ENCODE data around the gene MAP3K13.
"Not testable (repeated sequence)": the region's sequence is repeated elsewhere in the genome, so short reads cannot be mapped to it uniquely, and the experiment has no call there.

The MAP3K13 gene

DNA sequence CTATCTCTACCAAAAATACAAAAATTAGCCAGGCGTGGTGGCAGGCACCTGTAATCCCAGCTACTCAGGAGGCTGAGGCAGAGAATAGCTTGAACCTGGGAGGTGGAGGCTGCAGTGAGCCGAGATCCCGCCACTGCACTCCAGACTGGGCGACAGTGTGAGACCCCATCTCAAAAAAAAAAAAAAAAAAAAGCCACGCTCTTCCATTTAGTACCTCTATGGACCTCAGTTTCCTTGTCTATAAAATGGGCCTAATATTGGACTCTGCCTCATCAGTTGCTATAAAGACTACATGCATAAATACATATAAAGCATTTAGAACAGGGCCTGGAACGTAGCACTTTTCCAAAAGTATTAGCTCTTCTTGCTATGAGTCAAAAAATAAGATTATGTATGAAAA, 112.0 kb downstream of the MAP3K13 start:
- not testable (repeated sequence) for H3K27me3 Mint-ChIP-seq (ENCODE audit: low read depth); H3K4me1 Mint-ChIP-seq (ENCODE audit: low read depth); H3K4me3 Mint-ChIP-seq; H3K27ac Mint-ChIP-seq; H3K9me3 Mint-ChIP-seq
- H3K36me3 Mint-ChIP-seq (ENCODE audit: low read depth) = peaks cover 15% of the 10 kb centered on the region

- Mint-ChIP-seq H3K27ac (no peak overlapping the region), H3K4me3 (no peak overlapping the region), H3K4me1 (ENCODE audit: low read depth) (peaks cover 4% of the 10 kb centered on the region), H3K36me3 (ENCODE audit: low read depth) (peaks cover 28% of the 10 kb centered on the region), H3K27me3 (ENCODE audit: low read depth) (no peaks in the 10 kb centered on the region), H3K9me3 (peaks cover 8% of the 10 kb centered on the region)
These were observed 114.4 kb downstream of the MAP3K13 start for GRCh38 chr3:185477316-185477715.

DNA sequence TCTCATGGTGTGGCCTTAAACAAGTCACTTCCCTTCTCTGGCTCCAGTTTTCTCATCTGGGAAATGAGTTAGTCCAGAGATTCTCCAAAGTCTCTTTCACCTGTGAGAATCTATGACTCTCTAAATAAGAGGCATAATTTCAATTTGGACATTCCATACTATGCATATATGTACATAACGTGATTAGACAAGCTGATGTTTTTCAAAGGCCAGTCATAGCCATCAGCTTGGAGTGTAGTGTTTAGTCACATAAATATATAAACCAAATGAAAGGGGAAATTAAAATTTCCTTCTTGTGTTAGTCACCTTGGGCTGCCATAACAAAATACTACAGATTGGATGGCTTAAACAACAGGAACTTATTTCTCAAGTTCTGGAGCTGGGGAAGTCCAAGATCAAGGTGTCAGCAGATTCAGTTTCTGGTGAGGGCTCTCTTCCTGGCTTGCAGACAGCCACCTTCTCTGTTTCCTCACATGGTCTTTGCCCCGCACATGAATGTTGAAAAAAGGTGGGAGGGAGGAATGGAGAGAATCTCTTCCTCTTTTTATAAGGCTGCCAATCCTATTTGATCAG, 116.5 kb downstream of the MAP3K13 start:
- no peak overlapping the region for H3K27ac Mint-ChIP-seq
- H3K4me1 Mint-ChIP-seq (ENCODE audit: low read depth) = peaks cover 10% of the 10 kb centered on the region
- no peak overlapping the region for H3K4me3 Mint-ChIP-seq
- no peaks in the 10 kb centered on the region for H3K27me3 Mint-ChIP-seq (ENCODE audit: low read depth)
- H3K36me3 Mint-ChIP-seq (ENCODE audit: low read depth) = peaks cover 30% of the 10 kb centered on the region
- H3K9me3 Mint-ChIP-seq = peaks cover 11% of the 10 kb centered on the region

GRCh38 chr3:185484296-185484695, 121.4 kb downstream of the MAP3K13 start:
- Mint-ChIP-seq H3K4me1 (ENCODE audit: low read depth) (peaks cover 10% of the 10 kb centered on the region), H3K27ac (no peak overlapping the region), H3K36me3 (ENCODE audit: low read depth) (peaks cover 28% of the 10 kb centered on the region), H3K4me3 (no peak overlapping the region), H3K27me3 (ENCODE audit: low read depth) (no peaks in the 10 kb centered on the region), H3K9me3 (peaks cover 11% of the 10 kb centered on the region)

GRCh38 chr3:185486394-185486793, 123.5 kb downstream of the MAP3K13 start:
- no peak overlapping the region for H3K4me3 Mint-ChIP-seq
- H3K36me3 Mint-ChIP-seq (ENCODE audit: low read depth) = peaks cover 28% of the 10 kb centered on the region
- H3K9me3 Mint-ChIP-seq = peaks cover 3% of the 10 kb centered on the region
- no peaks in the 10 kb centered on the region for H3K27me3 Mint-ChIP-seq (ENCODE audit: low read depth)
- H3K4me1 Mint-ChIP-seq (ENCODE audit: low read depth) = peaks cover 7% of the 10 kb centered on the region
- no peak overlapping the region for H3K27ac Mint-ChIP-seq

DNA sequence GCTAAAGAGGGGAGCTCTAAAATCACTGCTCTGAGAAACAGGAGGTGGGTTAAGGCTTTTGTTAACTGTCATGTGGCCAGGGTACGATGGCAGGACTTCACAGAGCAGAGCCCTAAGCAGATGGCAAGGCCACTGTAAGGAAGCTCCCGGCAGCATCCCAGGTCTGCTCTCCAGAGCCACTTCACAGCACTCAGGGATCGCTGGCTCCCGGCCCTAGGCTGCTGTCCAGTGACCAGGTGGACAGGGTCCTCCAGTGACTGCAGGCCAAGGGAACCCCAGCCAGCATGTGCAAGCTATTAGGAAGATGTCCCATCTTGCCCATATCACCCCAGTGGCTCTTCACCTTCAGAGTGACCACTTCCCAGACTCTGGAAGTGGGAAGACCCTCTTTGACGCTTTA, 125.5 kb downstream of the MAP3K13 start:
- peaks cover 19% of the 10 kb centered on the region for H3K36me3 Mint-ChIP-seq (ENCODE audit: low read depth)
- H3K27ac Mint-ChIP-seq = no peak overlapping the region
- H3K4me1 Mint-ChIP-seq (ENCODE audit: low read depth) = peaks cover 7% of the 10 kb centered on the region
- no peaks in the 10 kb centered on the region for H3K27me3 Mint-ChIP-seq (ENCODE audit: low read depth)
- no peaks in the 10 kb centered on the region for H3K9me3 Mint-ChIP-seq
- H3K4me3 Mint-ChIP-seq = no peak overlapping the region

DNA sequence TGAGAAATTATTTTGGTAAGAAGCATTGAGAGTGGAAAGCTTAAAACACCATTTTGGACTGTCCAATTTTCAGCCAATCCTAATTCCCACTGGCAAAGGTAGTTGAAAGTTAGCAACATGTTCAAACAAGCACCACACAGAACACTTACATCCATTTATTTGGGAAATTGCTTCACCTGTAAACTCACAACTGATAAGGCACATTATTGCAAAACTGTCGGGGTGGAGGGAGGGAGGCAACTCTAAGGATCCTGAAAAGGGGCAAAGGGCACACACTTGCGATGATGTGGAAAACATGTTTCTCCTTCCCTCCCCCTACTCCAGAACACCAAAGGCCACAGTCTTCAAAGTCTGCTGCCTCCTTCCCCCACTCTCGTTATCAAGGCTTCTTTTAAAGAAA, 126.5 kb downstream of the MAP3K13 start:
- Mint-ChIP-seq H3K36me3 (ENCODE audit: low read depth) (peaks cover 27% of the 10 kb centered on the region), H3K4me3 (no peak overlapping the region), H3K27ac (no peak overlapping the region), H3K27me3 (ENCODE audit: low read depth) (no peaks in the 10 kb centered on the region), H3K4me1 (ENCODE audit: low read depth) (peaks cover 7% of the 10 kb centered on the region), H3K9me3 (no peaks in the 10 kb centered on the region)

DNA sequence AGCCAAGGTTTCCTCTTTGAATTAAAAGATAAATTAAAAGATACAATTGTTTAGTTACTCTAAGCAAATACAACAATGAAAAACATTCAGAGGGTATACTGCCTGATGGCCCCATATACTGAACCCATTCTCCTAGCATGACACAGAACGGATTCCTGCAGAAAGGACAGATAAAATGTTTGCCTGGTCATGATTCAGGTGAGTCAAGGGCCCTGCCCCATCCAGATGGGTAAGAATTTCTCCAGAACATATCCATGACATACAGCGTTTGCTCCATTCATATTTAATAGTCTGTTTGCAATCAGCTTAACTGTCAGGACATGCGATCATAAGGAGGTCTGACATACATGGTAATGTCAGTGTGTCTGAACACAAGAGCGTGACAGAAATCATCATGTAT, 127.3 kb downstream of the MAP3K13 start:
- Mint-ChIP-seq H3K9me3 (no peaks in the 10 kb centered on the region), H3K27ac (no peak overlapping the region), H3K27me3 (ENCODE audit: low read depth) (no peaks in the 10 kb centered on the region), H3K4me3 (no peak overlapping the region), H3K4me1 (ENCODE audit: low read depth) (peaks cover 7% of the 10 kb centered on the region), H3K36me3 (ENCODE audit: low read depth) (peaks cover 32% of the 10 kb centered on the region)

GRCh38 chr3:185498503-185499396, 135.8 kb downstream of the MAP3K13 start, which contains the start of gene TMEM41A:
TMEM41A (minus strand) TSS chr3:185499035; CDS start chr3:185498961, 74 bp downstream.
- Mint-ChIP-seq H3K27ac (peak within 1 kb of the TSS; percentile 95), H3K4me3 (peak within 1 kb of the TSS; percentile 96), H3K27me3 (ENCODE audit: low read depth) (peaks cover 6% of the 10 kb centered on the region), H3K36me3 (ENCODE audit: low read depth) (peaks cover 22% of the 10 kb centered on the region), H3K4me1 (ENCODE audit: low read depth) (peaks cover 21% of the 10 kb centered on the region), H3K9me3 (no peaks in the 10 kb centered on the region)

GRCh38 chr3:185502987-185503386, 140.1 kb downstream of the MAP3K13 start:
- Mint-ChIP-seq H3K4me3 (no peak overlapping the region), H3K27me3 (ENCODE audit: low read depth) (peaks cover 9% of the 10 kb centered on the region), H3K9me3 (no peaks in the 10 kb centered on the region), H3K27ac (no peak overlapping the region), H3K36me3 (ENCODE audit: low read depth) (peaks cover 2% of the 10 kb centered on the region), H3K4me1 (ENCODE audit: low read depth) (peaks cover 6% of the 10 kb centered on the region)

- Mint-ChIP-seq H3K27ac (no peak overlapping the region), H3K9me3 (no peaks in the 10 kb centered on the region), H3K36me3 (ENCODE audit: low read depth) (peaks cover 2% of the 10 kb centered on the region), H3K4me3 (no peak overlapping the region), H3K27me3 (ENCODE audit: low read depth) (peaks cover 9% of the 10 kb centered on the region), H3K4me1 (ENCODE audit: low read depth) (peaks cover 6% of the 10 kb centered on the region)
These were observed 140.6 kb downstream of the MAP3K13 start for GRCh38 chr3:185503521-185503920.

DNA sequence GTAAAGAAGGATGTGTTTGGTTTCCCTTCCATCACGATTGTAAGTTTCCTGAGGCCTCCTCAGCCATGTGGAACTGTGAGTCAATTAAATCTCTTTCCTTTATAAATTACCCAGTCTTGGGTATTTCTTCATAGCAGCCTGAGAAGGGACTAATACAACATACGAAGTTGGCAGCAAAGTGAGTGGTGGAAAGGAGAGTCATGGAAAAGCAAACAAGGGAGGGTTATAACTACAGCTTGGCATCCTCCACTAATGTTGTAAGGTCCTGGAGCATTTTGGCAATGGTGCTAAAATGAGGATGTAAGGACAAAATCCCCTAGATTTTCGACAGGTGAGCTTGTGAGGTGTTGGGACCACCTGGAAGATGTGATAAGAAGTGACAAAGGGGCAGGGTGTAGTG, 141.7 kb downstream of the MAP3K13 start:
- H3K4me3 Mint-ChIP-seq = no peak overlapping the region
- H3K27ac Mint-ChIP-seq = no peak overlapping the region
- no peaks in the 10 kb centered on the region for H3K36me3 Mint-ChIP-seq (ENCODE audit: low read depth)
- no peaks in the 10 kb centered on the region for H3K9me3 Mint-ChIP-seq
- no peaks in the 10 kb centered on the region for H3K4me1 Mint-ChIP-seq (ENCODE audit: low read depth)
- peaks cover 9% of the 10 kb centered on the region for H3K27me3 Mint-ChIP-seq (ENCODE audit: low read depth)

- H3K9me3 Mint-ChIP-seq = no peaks in the 10 kb centered on the region
- no peaks in the 10 kb centered on the region for H3K36me3 Mint-ChIP-seq (ENCODE audit: low read depth)
- H3K4me3 Mint-ChIP-seq = no peak overlapping the region
- no peak overlapping the region for H3K27ac Mint-ChIP-seq
- no peaks in the 10 kb centered on the region for H3K4me1 Mint-ChIP-seq (ENCODE audit: low read depth)
- H3K27me3 Mint-ChIP-seq (ENCODE audit: low read depth) = peaks cover 7% of the 10 kb centered on the region
These were observed 144.9 kb downstream of the MAP3K13 start for GRCh38 chr3:185507883-185508282.

- H3K27me3 Mint-ChIP-seq (ENCODE audit: low read depth) = peaks cover 7% of the 10 kb centered on the region
- H3K4me3 Mint-ChIP-seq = no peak overlapping the region
- H3K36me3 Mint-ChIP-seq (ENCODE audit: low read depth) = no peaks in the 10 kb centered on the region
These were observed 145.5 kb downstream of the MAP3K13 start for GRCh38 chr3:185508335-185508991.

DNA sequence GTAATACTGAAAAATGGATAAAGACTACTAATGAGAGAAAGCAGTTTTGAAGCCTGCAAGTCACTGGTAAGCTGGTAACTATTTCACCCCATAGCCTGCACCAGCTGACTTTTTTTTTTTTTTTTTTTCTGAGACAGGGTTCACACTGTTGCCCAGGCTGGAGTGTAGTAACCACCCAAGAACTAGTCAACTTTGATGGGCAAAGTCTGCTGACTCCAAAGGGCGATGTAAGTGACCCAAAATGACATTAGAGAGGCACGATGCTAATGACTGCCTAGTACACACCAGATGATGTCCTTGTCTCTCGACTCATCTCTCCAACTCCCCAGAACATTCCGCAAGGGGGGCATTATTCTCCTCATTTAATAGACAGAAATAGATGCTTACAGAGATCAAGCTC, 148.8 kb downstream of the MAP3K13 start:
- Mint-ChIP-seq H3K27me3 (ENCODE audit: low read depth) (peaks cover 7% of the 10 kb centered on the region), H3K27ac (no peak overlapping the region), H3K36me3 (ENCODE audit: low read depth) (no peaks in the 10 kb centered on the region), H3K4me1 (ENCODE audit: low read depth) (no peaks in the 10 kb centered on the region), H3K4me3 (no peak overlapping the region), H3K9me3 (no peaks in the 10 kb centered on the region)

More at GRCh38 chr3:185508335-185508991, 145.5 kb downstream of the MAP3K13 start:
- Mint-ChIP-seq H3K27ac (no peak overlapping the region), H3K4me1 (ENCODE audit: low read depth) (no peaks in the 10 kb centered on the region), H3K9me3 (no peaks in the 10 kb centered on the region)

All from T-helper 1 cell treated with Interleukin-12 subunit alpha and Interleukin-12 subunit beta and Interleukin-4 antibody, amounts not matched to agents 30 μg/mL and 1 μg/mL, for 36 hours (primary cell).